Prostate gland (tissue), 2 donors: ENCODE measurements around the gene SLC17A9. TPM values are rescaled to one million over a fixed set of nuclear protein-coding genes. Genes with fewer than 3 reads are reported as not detected.

ENCODE experiments used
- DNase-seq: peaks from one replicate; pipeline ENCODE4 v3.0.0-alpha.2; 2019; ENCODE audit warnings: low spot score
- H3K27ac ChIP-seq, 2 donors: fragments of 200-600 bp; sonication (generic); 2 replicates each; pipeline ENCODE4 v1.5.1; 2017 to 2019
- H3K27me3 ChIP-seq: fragments of 200-600 bp; sonication (generic); replicated peaks from 2 replicates; pipeline ENCODE4 v1.5.1; 2019; ENCODE audit not compliant: insufficient read depth
- H3K36me3 ChIP-seq, 2 donors: fragments of 200-600 bp; sonication (generic); 1 replicate in 1 of 2; 2 replicates in 1 of 2; pipeline versions ENCODE4 v1.5.1 to v1.8.1; 2017 to 2019
- H3K4me1 ChIP-seq: fragments of 200-600 bp; sonication (generic); replicated peaks from 2 replicates; pipeline ENCODE4 v1.5.1; 2019
- H3K4me3 ChIP-seq, 2 donors: fragments of 200-600 bp; sonication (generic); 2 replicates each; pipeline ENCODE4 v1.5.1; 2017 to 2019
- H3K9me3 ChIP-seq: fragments of 200-600 bp; sonication (generic); 2 replicates; pipeline ENCODE4 v1.5.1; 2017
- CTCF ChIP-seq, 4 experiments: fragments of 200-600 bp in 2 of 4; fragments of 450-650 bp in 2 of 4; sonication (generic) in 2 of 4; IDR thresholded peaks; 1 replicate in 3 of 4; 2 replicates in 1 of 4; pipeline ENCODE4 v1.5.1; 2016 to 2019; ENCODE audit warnings: antibody characterized with exemption in 4 of 4, mild to moderate bottlenecking in 2 of 4, moderate library complexity in 2 of 4
- POLR2A ChIP-seq: fragments of 450-650 bp; IDR thresholded peaks from one replicate; pipeline ENCODE4 v1.6.1; 2016; ENCODE audit warnings: antibody characterized with exemption, mild to moderate bottlenecking
- POLR2AphosphoS5 ChIP-seq: sonication (generic); formaldehyde crosslinking; IDR thresholded peaks from one replicate; pipeline ENCODE4 v1.6.1; 2017; ENCODE audit warnings: antibody characterized with exemption
- WGBS: methylation state at CpG from one replicate; pipeline ENCODE4 v1.1.5; 2018; 5-methylcytosine and 5-hydroxymethylcytosine counted together
- intact Hi-C: fragments of 100-400 bp; cut with DNase I; formaldehyde crosslinking; loops from one replicate; pipeline ENCODE4 v1.14.2; 2022
- total RNA-seq, 2 donors: library from RNA; depleted of rRNA; stranded (reverse); fragments of >200 nt; gene quantifications; one replicate each; pipeline ENCODE4 v1.1.0, GENCODE V29; 2016

SLC17A9 gene
- total RNA-seq, 2 donors from 2014 or later: 0.41 to 3.5 TPM

DNA sequence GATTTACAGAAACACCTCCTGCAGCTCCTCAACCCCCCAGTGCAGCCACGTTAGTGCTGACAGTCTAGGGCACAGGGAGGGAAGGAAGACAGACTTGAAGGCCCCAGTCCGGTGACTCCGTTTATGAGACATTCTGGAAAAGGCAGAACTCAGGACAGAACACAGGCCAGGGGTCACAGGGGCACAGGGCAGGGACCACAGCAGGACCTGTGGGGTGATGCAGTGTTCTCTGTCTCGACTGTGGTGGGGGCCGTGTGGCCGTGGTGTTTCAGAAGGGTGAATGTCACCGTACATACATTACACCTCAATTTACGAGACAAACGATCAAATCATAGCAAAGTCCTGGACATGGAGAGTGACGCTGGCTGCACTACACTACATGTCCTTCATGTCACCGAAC, 43.0 kb downstream of the SLC17A9 start:
- Histone ChIP-seq H3K9me3 (no peaks in the 10 kb centered on the region), H3K27me3 (peaks cover 20% of the 10 kb centered on the region), H3K4me1 (no peaks in the 10 kb centered on the region), H3K4me3 (no peak overlapping the region), H3K27ac (no peak overlapping the region), H3K36me3 (no peaks in the 10 kb centered on the region)
- no peak for DNase-seq
- intact Hi-C loops: no loop called here
- no peak for TF ChIP-seq CTCF (IDR thresholded peaks at IDR 0.05)
- no peak for TF ChIP-seq POLR2A
- no peak for TF ChIP-seq POLR2AphosphoS5
- 66% methylated on average over 11 of the region's 11 CpGs for WGBS

DNA sequence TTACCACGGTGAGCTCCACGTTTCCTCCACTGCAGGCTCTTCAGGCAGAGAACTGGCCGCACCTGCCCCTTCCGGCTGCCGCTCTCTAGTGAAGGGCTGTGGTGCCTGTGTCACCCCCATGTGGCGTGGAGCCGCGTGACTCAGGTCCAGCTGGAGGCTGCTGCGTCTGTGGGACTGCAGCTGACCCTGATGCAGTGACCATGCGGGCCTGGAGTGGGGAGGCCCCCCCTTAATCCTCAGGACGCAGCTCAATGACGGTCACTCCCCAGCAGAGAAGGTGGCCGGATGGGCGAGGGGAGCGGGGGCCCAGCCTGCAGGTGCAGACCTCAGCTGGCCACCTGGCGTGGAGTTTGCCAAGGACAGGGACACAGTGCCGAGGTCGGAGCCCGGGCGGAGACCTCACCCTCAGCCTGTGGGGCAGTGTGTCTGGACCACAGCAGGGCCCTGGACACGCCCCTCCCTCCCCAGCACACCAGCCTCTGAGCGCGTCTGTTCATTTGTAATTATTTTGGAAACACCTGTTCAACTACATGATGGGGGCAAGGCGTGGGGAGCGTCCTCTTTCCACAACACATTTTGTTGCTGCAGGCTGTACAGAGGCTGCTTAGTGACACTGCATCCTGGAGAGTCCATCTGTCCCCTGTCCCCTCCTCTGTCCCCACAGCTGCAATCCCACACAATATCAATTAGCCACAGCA, 43.5 kb downstream of the SLC17A9 start:
- Histone ChIP-seq H3K9me3 (no peaks in the 10 kb centered on the region), H3K4me1 (no peaks in the 10 kb centered on the region), H3K27ac (no peak overlapping the region), H3K4me3 (no peak overlapping the region), H3K27me3 (peaks cover 20% of the 10 kb centered on the region), H3K36me3 (no peaks in the 10 kb centered on the region)
- 67% methylated on average over 18 of the region's 25 CpGs for WGBS
- intact Hi-C loops: no loop called here
- TF ChIP-seq POLR2AphosphoS5: no peak
- no peak for TF ChIP-seq CTCF (IDR thresholded peaks at IDR 0.05)
- no peak for TF ChIP-seq POLR2A
- DNase-seq: no peak

DNA sequence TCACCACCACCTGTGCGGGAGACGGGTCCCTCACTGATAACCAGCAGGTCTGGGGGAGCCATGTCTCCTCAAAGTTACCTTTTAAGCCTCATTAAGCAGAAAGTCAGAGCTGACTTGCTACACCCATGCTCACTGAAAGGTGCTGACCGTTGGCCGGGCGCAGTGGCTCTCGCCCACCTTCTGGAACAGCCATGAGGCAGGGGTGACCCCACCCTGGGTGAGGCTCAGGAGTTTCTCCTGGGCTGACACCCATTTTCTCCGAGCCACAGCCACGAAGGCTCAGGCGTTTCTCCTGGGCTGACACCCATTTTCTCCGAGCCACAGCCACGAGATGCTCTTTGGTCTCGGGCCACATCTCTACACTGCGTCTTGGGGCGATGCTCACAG, 44.1 kb downstream of the SLC17A9 start:
- Histone ChIP-seq H3K9me3 (no peaks in the 10 kb centered on the region), H3K27ac (no peak overlapping the region), H3K4me1 (no peaks in the 10 kb centered on the region), H3K4me3 (no peak overlapping the region), H3K36me3 (no peaks in the 10 kb centered on the region), H3K27me3 (peaks cover 22% of the 10 kb centered on the region)
- WGBS: 87% methylated on average over 14 of the region's 14 CpGs
- TF ChIP-seq POLR2AphosphoS5 (no peak), CTCF (IDR thresholded peaks at IDR 0.05) (no peak), POLR2A (no peak)
- DNase-seq: no peak
- intact Hi-C loops: no loop called here

DNA sequence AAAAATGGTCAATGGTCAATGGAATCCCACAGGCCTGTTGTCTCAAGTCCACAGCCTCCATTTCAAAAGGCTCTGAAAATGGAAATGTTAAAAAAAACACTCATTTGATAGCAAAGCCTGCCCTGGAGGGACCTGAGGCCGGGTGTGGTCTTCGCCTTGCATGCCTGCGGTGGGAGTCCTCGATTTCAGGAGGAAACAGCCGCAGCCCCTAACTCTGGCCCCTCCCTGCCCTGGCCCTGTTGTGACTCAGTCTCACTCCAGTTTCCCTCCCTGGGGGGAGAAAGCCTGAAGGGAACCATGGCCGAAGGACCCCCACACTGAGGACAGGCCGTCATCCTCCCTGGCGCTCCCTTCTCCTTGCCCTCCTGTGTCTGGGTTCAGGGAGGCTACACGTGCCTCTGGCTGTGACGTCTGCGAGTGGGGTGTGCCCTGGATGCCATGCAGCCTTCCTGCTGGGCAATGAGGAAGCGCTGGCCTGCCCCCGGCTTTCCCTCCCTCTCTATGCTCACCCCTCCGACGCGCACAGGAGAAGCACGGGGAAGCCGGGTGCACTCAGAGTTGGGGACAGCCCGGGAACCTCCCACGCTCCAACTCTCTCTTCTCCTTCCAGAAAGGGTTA, 45.0 kb downstream of the SLC17A9 start:
- 48% methylated on average over 20 of the region's 20 CpGs for WGBS
- TF ChIP-seq CTCF (IDR thresholded peaks at IDR 0.05) (no peak), POLR2AphosphoS5 (no peak), POLR2A (no peak)
- Histone ChIP-seq H3K27ac (no peak overlapping the region), H3K9me3 (no peaks in the 10 kb centered on the region), H3K4me3 (no peak overlapping the region), H3K4me1 (no peaks in the 10 kb centered on the region), H3K27me3 (peaks cover 22% of the 10 kb centered on the region), H3K36me3 (no peaks in the 10 kb centered on the region)
- intact Hi-C loops: no loop called here
- no peak for DNase-seq

DNA sequence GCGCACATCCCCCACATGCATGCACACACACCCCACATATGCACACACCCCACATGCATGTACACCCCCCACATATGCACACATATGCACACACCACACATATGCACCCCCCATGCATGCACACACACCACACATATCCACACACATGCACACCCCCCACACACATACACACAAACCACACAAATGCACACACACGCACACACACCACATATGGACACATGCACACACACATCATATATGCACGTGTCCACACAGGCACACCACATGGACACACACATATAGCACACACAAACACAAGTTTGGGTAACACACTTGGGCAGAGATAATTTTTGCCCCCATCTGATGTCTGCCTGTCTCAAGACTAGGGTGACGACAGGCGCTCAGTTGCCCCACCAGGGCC, 45.9 kb downstream of the SLC17A9 start:
- Histone ChIP-seq H3K4me3 (no peak overlapping the region), H3K4me1 (no peaks in the 10 kb centered on the region), H3K9me3 (no peaks in the 10 kb centered on the region), H3K27ac (no peak overlapping the region), H3K36me3 (no peaks in the 10 kb centered on the region), H3K27me3 (peaks cover 19% of the 10 kb centered on the region)
- TF ChIP-seq CTCF (IDR thresholded peaks at IDR 0.05) (no peak), POLR2A (no peak), POLR2AphosphoS5 (no peak)
- 84% methylated on average over 5 of the region's 5 CpGs for WGBS
- intact Hi-C loops: no loop called here
- DNase-seq: no peak
